Loucy (cell line): Measurements from ENCODE around the gene PDPR.
"Not testable (repeated sequence)": the region's sequence is repeated elsewhere in the genome, so short reads cannot be mapped to it uniquely, and the experiment has no call there.

Experiments used
- H2AFZ ChIP-seq: fragments of 200-600 bp; sonication (generic); 2 replicates; pipeline ENCODE4 v1.6.0; 2016; ENCODE audit warnings: antibody characterized with exemption, mild to moderate bottlenecking, low read length, moderate library complexity
- H3F3A ChIP-seq: fragments of 200-600 bp; 2 replicates; pipeline ENCODE4 v1.6.0; 2016; ENCODE audit warnings: antibody characterized with exemption, low read depth, mild to moderate bottlenecking
- H3K27me3 ChIP-seq: fragments of 200-600 bp; sonication (generic); 2 replicates; pipeline ENCODE4 v1.6.1; 2014; ENCODE audit warnings: low read length, mild to moderate bottlenecking; ENCODE audit not compliant: insufficient read depth, poor library complexity, severe bottlenecking
- H3K36me3 ChIP-seq: fragments of 200-600 bp; sonication (generic); 2 replicates; pipeline ENCODE4 v1.6.1; 2016; ENCODE audit warnings: low read length; ENCODE audit not compliant: insufficient read depth
- H3K4me1 ChIP-seq: fragments of 200-600 bp; sonication (generic); 2 replicates; pipeline ENCODE4 v1.5.1; 2014; ENCODE audit warnings: low read length, mild to moderate bottlenecking; ENCODE audit not compliant: insufficient read depth, poor library complexity, severe bottlenecking
- H3K4me2 ChIP-seq: fragments of 200-600 bp; sonication (generic); 2 replicates; pipeline ENCODE4 v1.6.0; 2014; ENCODE audit warnings: antibody characterized with exemption, low read length, low read depth, mild to moderate bottlenecking; ENCODE audit not compliant: poor library complexity, severe bottlenecking
- H3K4me3 ChIP-seq: fragments of 200-600 bp; sonication (generic); 2 replicates; pipeline ENCODE4 v1.5.1; 2014; ENCODE audit warnings: low read length, mild to moderate bottlenecking, mixed read lengths; ENCODE audit not compliant: poor library complexity, severe bottlenecking
- H3K79me2 ChIP-seq: fragments of 200-600 bp; sonication (generic); 2 replicates; pipeline ENCODE4 v1.6.1; 2014; ENCODE audit warnings: low read length; ENCODE audit not compliant: insufficient read depth
- H3K9ac ChIP-seq: fragments of 200-600 bp; sonication (generic); 2 replicates; pipeline ENCODE4 v1.6.0; 2014; ENCODE audit warnings: mild to moderate bottlenecking, low read depth, low read length, moderate library complexity; ENCODE audit not compliant: poor library complexity, severe bottlenecking
- H3K9me2 ChIP-seq: fragments of 200-600 bp; sonication (generic); replicated peaks from 2 replicates; pipeline ENCODE4 v1.6.1; 2016; ENCODE audit warnings: low read depth, low read length, mixed read lengths
- H3K9me3 ChIP-seq: fragments of 200-600 bp; sonication (generic); 2 replicates; pipeline ENCODE4 v1.6.1; 2014; ENCODE audit warnings: mild to moderate bottlenecking, antibody characterized with exemption, low read length, low read depth; ENCODE audit not compliant: insufficient read depth
- H4K20me1 ChIP-seq: fragments of 200-600 bp; sonication (generic); 2 replicates; pipeline ENCODE4 v1.6.0; 2014; ENCODE audit warnings: antibody characterized with exemption, low read length, mild to moderate bottlenecking; ENCODE audit not compliant: insufficient read depth, poor library complexity, severe bottlenecking

The PDPR gene

GRCh38 chr16:70112162-70112561, 2.0 kb upstream of the PDPR start:
- H3K27me3 ChIP-seq, H3K4me2 ChIP-seq, H4K20me1 ChIP-seq, H3K9ac ChIP-seq, H3K9me3 ChIP-seq, H3K36me3 ChIP-seq, H3F3A ChIP-seq, H3K4me3 ChIP-seq, H2AFZ ChIP-seq, H3K9me2 ChIP-seq, H3K4me1 ChIP-seq: not testable (repeated sequence)
- H3K79me2 ChIP-seq = peaks cover 15% of the 10 kb centered on the region

- H3K9me3 ChIP-seq, H3K9me2 ChIP-seq, H3K36me3 ChIP-seq, H3K4me1 ChIP-seq, H3K27me3 ChIP-seq, H4K20me1 ChIP-seq, H3F3A ChIP-seq: not testable (repeated sequence)
- Histone ChIP-seq H3K4me3 (peak overlapping the region; percentile 79), H3K4me2 (peak overlapping the region; percentile 54), H3K79me2 (peaks cover 23% of the 10 kb centered on the region), H2AFZ (peak overlapping the region; percentile 49; the same call in 1 of the 2 replicates), H3K9ac (peak overlapping the region; percentile 48)
These were observed 542 bp upstream of the PDPR start for GRCh38 chr16:70113599-70113981.

DNA sequence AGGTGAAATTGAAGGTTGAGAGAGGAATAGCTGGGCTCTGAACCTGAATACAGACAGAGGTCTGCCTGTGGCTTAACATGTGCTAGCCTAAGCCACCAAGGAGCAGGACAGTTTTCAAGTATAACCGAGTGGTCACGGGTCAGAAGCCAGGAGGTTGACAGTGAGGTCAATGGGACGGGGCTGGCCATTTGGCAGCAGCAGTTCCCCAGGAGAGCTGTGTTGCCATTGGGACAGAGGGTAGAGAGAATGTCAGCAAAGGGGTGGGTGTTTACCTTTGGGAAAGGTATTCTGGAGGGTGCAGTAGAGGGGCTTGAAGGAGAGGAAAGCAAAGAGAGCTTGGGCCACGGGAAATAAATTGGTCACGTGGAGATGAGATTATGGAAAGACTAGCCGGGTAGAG, 4.2 kb downstream of the PDPR start:
- not testable (repeated sequence) for H3K4me1 ChIP-seq, H4K20me1 ChIP-seq, H2AFZ ChIP-seq, H3K9ac ChIP-seq, H3K9me3 ChIP-seq, H3K9me2 ChIP-seq, H3K4me3 ChIP-seq, H3F3A ChIP-seq, H3K27me3 ChIP-seq
- Histone ChIP-seq H3K36me3 (peaks cover 15% of the 10 kb centered on the region; the same call in 1 of the 2 replicates), H3K4me2 (peak overlapping the region; percentile 5), H3K79me2 (peaks cover 23% of the 10 kb centered on the region)

DNA sequence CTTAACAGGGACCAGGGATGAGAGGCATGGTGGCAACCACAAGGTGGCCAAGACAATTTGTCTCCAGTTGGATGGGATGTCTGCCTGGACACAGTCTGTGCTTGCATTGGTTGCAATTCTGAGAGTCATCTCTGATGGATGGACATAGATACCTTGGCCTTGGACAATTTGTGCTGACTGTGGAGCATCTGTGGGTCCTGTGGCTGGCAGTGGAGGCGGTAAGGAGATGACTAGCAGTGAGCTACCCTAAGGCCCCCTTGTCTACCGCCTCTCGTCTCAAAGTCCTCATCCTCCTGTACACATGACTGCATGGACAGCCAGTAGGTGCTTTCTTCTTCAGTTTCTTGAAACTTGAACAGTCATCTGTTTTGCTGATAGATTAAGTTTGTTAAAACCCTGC, 4.6 kb downstream of the PDPR start:
- Histone ChIP-seq H3K79me2 (peaks cover 23% of the 10 kb centered on the region), H3K36me3 (peaks cover 19% of the 10 kb centered on the region; the same call in 1 of the 2 replicates)

DNA sequence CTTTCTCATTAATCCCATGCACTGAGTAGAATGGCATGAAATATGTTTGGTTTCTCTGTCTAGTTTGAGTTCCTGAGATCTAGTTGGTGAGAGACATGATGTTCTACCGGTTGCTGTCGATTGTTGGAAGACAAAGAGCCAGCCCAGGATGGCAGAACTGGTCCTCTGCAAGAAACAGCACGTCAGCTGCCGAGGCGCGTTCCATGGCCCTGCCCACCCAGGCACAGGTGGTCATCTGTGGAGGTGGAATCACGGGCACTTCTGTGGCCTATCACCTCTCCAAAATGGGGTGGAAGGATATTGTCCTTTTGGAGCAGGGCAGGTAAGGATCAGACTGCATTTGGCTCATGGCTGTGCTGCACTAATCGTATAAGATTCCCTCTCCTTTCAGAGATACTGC, 6.3 kb downstream of the PDPR start:
- not testable (repeated sequence) for H3K9ac ChIP-seq, H3K9me3 ChIP-seq, H2AFZ ChIP-seq, H4K20me1 ChIP-seq, H3K9me2 ChIP-seq, H3K4me1 ChIP-seq, H3F3A ChIP-seq, H3K27me3 ChIP-seq, H3K4me2 ChIP-seq, H3K4me3 ChIP-seq
- Histone ChIP-seq H3K79me2 (peaks cover 11% of the 10 kb centered on the region; the same call in 1 of the 2 replicates), H3K36me3 (peaks cover 26% of the 10 kb centered on the region; the same call in 1 of the 2 replicates)

More for the DNA sequence above, 4.6 kb downstream of the PDPR start:
- not testable (repeated sequence) for H4K20me1 ChIP-seq, H3K4me3 ChIP-seq, H2AFZ ChIP-seq, H3K4me1 ChIP-seq, H3K9me2 ChIP-seq, H3K9ac ChIP-seq, H3K27me3 ChIP-seq, H3K9me3 ChIP-seq, H3F3A ChIP-seq
- H3K4me2 ChIP-seq = peak overlapping the region; percentile 5

- not testable (repeated sequence) for H3K9me3 ChIP-seq, H3K4me2 ChIP-seq, H3K4me1 ChIP-seq, H3K27me3 ChIP-seq, H3K4me3 ChIP-seq, H3K79me2 ChIP-seq, H4K20me1 ChIP-seq, H2AFZ ChIP-seq, H3K9me2 ChIP-seq, H3F3A ChIP-seq, H3K9ac ChIP-seq
- H3K36me3 ChIP-seq = peaks cover 42% of the 10 kb centered on the region; the same call in 1 of the 2 replicates
These were observed 9.7 kb downstream of the PDPR start for GRCh38 chr16:70123822-70124221.

GRCh38 chr16:70126226-70126625, 12.1 kb downstream of the PDPR start:
- H3K36me3 ChIP-seq = peaks cover 64% of the 10 kb centered on the region; the same call in 1 of the 2 replicates
- not testable (repeated sequence) for H3K4me2 ChIP-seq, H3K4me1 ChIP-seq

More at GRCh38 chr16:70126226-70126625, 12.1 kb downstream of the PDPR start:
- H4K20me1 ChIP-seq, H3K9me2 ChIP-seq, H2AFZ ChIP-seq, H3K27me3 ChIP-seq, H3K79me2 ChIP-seq, H3F3A ChIP-seq, H3K9ac ChIP-seq, H3K4me3 ChIP-seq, H3K9me3 ChIP-seq: not testable (repeated sequence)
